SK-N-DZ (cell line): Measurements from ENCODE around the gene INTS3.

Experiments used
- small RNA-seq, 2 experiments: library from RNA; depleted of rRNA; stranded (forward); fragments of <200 nt; gene quantifications; one replicate each; pipeline ENCODE3, GENCODE V24; 2014

Gene INTS3

Small RNA genes lying within 50 kb of the gene (small RNA-seq; reads per million reads assigned to genes)
- gene MIR8083 = 0 reads per million in 2 experiments
- 0 reads per million in 2 experiments for gene RF00019
- 0 to 0.03 reads per million in 2 experiments for gene RN7SL372P
